BE2C (cell line): ENCODE results near the gene EXOC1.

ENCODE experiments used
- DNase-seq: peaks from one replicate; pipeline ENCODE4 v3.0.0-alpha.2; 2020
- H3K27me3 ChIP-seq: fragments of 250-450 bp; sonication (Bioruptor Pico); 2 replicates; pipeline ENCODE4 v1.5.1; 2020; ENCODE audit warnings: mild to moderate bottlenecking
- H3K36me3 ChIP-seq: fragments of 250-450 bp; sonication (Bioruptor Pico); 2 replicates; pipeline ENCODE4 v1.5.1; 2020; ENCODE audit warnings: mild to moderate bottlenecking
- H3K4me1 ChIP-seq: fragments of 250-450 bp; sonication (Bioruptor Pico); 2 replicates; pipeline ENCODE4 v1.5.1; 2020
- H3K4me3 ChIP-seq: 2 replicates; pipeline ENCODE4 v1.5.1; 2011; ENCODE audit warnings: low read depth, low read length
- H3K9me3 ChIP-seq: fragments of 250-450 bp; sonication (Bioruptor Pico); 2 replicates; pipeline ENCODE4 v1.5.1; 2020
- CTCF ChIP-seq: IDR thresholded peaks from 2 replicates; pipeline ENCODE4 v1.5.1; 2012; ENCODE audit warnings: mild to moderate bottlenecking, low read depth, low read length

Gene EXOC1

GRCh38 chr4:55857586-55857985, 4.1 kb downstream of the EXOC1 start:
- DNase-seq = no peak
- Histone ChIP-seq H3K27me3 (no peaks in the 10 kb centered on the region), H3K36me3 (no peaks in the 10 kb centered on the region; the same call in 1 of the 2 replicates), H3K9me3 (no peaks in the 10 kb centered on the region), H3K4me3 (no peak overlapping the region), H3K4me1 (no peaks in the 10 kb centered on the region)
- no peak for TF ChIP-seq CTCF

GRCh38 chr4:55859711-55860110, 6.3 kb downstream of the EXOC1 start:
- Histone ChIP-seq H3K4me3 (no peak overlapping the region), H3K36me3 (no peaks in the 10 kb centered on the region; the same call in 1 of the 2 replicates), H3K4me1 (no peaks in the 10 kb centered on the region), H3K27me3 (no peaks in the 10 kb centered on the region), H3K9me3 (no peaks in the 10 kb centered on the region)
- TF ChIP-seq CTCF = no peak
- DNase-seq = no peak

- peaks cover 4% of the 10 kb centered on the region for H3K36me3 ChIP-seq
- TF ChIP-seq CTCF = no peak
- no peaks in the 10 kb centered on the region for H3K9me3 ChIP-seq
- H3K4me3 ChIP-seq = no peak overlapping the region
- no peak for DNase-seq
- H3K27me3 ChIP-seq = no peaks in the 10 kb centered on the region
- no peaks in the 10 kb centered on the region for H3K4me1 ChIP-seq
Observed at GRCh38 chr4:55864577-55865223, 11.3 kb downstream of the EXOC1 start.

- Histone ChIP-seq H3K36me3 (peaks cover 4% of the 10 kb centered on the region), H3K27me3 (no peaks in the 10 kb centered on the region), H3K4me3 (no peak overlapping the region), H3K9me3 (no peaks in the 10 kb centered on the region), H3K4me1 (no peaks in the 10 kb centered on the region)
- no peak for DNase-seq
- no peak for TF ChIP-seq CTCF
Observed at GRCh38 chr4:55865228-55865806, 11.9 kb downstream of the EXOC1 start.

- no peaks in the 10 kb centered on the region for H3K27me3 ChIP-seq
- H3K4me3 ChIP-seq = no peak overlapping the region
- no peaks in the 10 kb centered on the region for H3K4me1 ChIP-seq
- no peak for TF ChIP-seq CTCF
- H3K9me3 ChIP-seq = no peaks in the 10 kb centered on the region
- no peak for DNase-seq
- peaks cover 4% of the 10 kb centered on the region for H3K36me3 ChIP-seq
Observed at GRCh38 chr4:55866290-55866907, 13.0 kb downstream of the EXOC1 start.
